HG02759 (cell line): ENCODE measurements around the gene CPLX1.

Experiments
- ATAC-seq: cut with Tn5 transposase; IDR thresholded peaks from one replicate; pipeline ENCODE4 v1.9.1; 2021; ENCODE audit warnings: mild to moderate bottlenecking, moderate library complexity; ENCODE audit not compliant: unreplicated experiment

CPLX1 gene

DNA sequence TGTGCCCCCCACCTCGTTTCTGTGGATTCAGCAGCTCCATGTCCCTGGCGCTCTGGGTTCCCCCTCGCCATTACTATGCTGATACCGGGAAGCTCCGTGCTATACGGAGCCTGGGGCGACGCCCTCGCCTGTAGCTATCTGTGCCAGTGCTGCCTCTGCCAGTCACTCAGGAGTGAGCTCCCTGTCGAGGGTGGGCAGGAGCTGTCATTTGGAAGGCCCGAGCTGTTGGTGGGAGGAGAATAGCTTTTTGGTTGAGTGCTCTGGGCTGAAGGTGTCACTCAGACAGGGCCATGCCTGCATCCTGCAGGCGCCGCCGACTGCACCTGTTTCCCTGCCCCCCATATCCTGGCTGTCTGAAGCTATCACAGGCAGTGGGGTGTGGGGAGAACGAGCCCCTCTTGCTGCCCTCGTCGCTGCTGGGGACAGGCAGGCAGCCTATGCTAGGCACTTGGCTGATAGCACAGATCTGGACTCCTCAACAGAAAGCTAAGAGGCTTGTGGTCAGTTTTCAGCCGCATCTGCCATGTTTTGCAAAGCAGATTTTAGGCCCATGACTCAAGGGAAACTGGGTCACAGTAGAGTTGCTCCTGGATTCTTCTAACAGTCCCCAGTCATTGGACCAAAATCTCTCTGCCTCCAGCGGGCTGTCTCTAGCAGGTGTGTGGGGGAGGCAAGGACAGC is 31.8 kb downstream of the CPLX1 start:
- peak; percentile 41 for ATAC-seq

DNA sequence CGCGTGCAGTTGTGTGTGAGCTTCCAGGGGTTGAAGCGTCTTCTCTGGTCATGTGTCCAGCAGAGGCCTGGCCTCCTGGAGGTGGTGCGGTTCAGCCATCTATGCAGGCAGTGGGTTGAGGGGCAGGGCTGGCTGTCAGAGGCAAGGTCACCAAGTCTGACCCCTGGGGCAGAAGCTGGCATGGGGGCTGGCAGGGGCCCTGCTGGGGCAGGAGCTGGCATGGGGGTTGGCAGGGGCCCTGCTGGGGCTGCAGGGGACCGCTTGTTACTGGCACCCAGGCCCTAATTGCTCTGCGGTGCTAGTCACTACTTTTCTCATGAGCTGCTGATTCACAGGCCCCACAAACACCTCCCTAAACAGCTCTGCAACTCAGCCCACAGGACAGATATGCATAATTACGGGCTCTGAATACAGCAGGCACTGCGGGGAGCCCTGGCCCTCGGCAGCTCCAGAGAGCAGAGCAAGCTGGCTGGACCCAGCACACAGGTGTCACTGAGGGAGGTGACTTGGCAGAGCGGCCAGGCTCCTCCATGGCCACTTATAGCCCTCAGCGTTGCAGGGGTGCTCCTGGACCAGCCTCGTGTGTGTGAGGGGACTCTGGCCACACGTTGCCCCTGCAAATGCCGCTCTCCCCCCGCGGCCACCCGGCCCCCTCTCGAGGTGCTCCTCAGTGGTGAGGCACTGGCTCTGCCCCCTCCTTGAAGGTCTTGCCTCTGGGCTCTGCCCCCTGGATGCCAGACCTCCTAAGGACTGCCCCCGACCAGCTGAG is 32.7 kb downstream of the CPLX1 start:
- no peak for ATAC-seq

DNA sequence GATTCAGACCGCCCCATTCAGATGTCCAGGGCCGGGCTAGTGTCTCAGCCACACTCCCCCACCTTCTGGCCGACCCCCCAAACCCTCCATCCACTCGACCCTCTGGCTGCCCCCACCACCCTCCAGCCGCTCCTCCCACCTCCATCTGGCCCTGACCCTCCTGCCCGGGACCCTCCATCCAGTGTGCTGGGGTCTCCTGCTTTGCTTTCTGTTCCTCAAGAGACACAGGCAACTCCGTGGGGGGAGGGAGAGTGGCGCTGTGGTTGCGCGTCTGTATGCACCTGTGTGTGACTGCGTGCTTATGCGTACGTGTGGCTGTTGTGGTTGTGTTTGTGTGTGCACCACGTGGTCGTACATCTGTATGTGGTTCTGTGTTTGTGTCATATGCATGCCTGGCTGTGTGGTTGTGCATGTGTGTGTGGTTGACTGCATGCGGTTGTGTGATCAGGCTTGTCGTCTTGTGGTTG is 33.3 kb downstream of the CPLX1 start:
- no peak for ATAC-seq

DNA sequence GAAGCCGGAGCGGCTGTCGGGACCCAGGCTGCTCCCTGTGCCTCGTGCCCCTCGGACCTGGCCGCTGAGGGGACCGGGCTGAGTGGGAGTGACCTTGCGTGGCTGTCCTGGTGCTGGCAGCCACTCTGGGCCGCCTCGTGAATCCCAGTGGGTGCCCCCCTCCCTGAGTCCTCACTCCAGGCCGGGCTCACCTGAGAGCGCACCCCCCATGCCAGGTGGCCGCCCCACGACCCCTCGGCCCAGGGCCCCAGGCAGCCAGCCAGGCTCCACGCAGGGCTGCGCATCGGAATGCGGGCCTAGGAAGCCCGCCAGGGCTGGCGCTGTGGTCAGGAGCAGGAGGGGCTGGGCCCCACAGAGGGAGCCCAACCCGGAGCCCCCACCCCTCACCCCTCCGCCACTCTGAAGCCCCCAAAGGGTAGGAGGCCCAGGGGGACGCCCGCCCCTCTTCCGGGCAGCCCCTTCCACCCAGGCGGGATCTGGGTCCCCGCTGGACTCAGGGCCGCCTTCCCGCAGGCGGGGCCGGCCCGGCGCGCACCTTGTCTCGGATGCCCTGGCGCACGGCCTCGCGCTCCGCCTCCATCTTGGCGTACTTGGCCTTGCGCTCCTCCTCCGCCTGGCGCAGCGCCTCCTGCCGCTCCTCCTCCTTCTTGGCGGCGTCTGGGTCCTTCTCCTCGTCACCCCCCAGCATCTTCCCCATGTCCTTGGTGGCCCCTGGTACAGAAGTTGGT is 33.9 kb downstream of the CPLX1 start:
- ATAC-seq = no peak

DNA sequence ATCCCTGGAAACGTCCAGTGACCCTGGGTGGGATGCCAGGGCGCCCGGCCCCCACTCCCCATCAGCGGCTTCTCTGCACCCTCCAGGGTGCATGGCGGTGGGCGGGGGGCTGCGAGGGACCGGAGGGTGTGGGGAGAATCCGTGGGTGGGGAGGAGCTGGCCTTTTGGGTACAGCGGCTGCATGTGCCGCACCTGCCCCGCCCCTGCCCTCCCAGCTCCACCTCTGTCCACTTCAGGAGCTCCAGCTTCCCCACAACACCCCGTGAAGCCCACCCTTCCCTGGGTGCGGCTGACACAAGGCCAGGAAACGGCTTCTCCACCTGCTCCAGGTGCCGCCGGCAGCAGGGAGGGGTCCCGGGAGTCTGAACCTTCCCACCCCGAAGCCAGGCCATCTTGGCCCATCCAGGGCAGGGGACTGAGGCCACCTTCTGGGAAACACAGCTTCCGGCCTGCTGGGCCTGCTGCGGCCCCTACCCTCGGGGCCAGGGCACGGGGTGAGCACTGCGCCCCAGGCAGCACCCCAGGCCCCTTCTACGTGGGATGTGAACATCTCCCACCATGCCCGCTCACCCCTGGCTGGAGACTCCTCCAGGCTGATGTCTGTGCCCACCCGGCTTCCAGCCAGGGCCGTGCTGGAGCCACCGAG is 34.6 kb downstream of the CPLX1 start:
- ATAC-seq = no peak

DNA sequence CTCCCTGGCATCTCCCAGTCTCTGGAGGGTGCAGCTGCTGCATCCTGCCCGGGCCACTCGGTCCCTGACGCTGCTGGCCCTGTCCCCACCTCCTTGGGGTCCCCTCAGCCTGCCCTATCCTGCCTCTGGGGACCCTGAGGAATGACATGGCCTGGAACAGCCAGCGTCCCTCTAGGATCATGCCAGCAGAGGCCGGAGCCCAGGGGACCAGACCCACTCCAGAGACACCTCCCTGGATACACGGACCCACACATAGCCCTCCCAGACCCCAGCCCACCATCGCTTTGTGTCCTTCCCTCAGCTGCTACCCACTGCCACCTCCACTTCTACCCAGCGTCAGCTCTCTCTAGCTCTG is 35.5 kb downstream of the CPLX1 start:
- no peak for ATAC-seq

DNA sequence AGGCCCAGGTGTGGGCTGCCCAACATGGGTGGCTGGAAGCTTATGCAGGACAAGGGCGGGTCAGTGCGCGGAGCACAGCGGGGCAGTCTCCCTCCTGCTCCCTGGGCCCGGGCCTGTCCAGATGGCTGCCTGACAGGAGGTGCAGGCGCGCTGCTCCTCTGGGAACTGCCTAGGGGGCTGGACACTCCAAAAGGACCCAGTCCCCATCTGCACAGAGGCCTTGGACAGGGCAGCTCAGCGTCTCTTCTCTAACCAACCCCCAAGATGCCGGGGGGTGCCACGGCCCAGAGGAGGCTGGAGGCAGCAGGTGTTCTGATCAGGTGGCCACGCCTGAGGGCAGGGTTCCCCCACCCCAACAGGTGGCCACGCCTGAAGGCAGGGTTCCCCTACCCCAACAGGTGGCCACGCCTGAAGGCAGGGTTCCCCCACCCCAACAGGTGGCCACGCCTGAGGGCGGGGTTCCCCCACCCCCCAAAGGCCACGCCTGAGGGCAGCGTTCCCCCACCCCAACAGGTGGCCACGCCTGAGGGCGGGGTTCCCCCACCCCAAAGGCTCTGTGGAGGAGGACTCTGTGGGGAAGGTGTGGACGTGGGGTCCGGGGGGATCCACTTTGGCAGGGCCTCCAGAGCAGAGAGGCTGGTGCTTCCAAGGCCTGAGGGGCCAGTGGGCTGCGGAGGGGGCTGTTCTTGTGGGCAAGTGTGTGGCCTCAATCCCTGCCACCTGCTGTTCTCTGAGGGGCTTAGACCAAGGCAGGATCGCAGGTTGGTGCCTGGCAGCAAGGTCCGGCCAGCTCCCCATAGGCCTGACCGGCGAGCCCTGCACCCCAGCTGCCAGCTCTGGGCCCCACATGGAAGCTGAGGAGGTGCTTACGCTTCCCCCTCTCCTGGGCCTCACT is 36.1 kb downstream of the CPLX1 start:
- no peak for ATAC-seq

DNA sequence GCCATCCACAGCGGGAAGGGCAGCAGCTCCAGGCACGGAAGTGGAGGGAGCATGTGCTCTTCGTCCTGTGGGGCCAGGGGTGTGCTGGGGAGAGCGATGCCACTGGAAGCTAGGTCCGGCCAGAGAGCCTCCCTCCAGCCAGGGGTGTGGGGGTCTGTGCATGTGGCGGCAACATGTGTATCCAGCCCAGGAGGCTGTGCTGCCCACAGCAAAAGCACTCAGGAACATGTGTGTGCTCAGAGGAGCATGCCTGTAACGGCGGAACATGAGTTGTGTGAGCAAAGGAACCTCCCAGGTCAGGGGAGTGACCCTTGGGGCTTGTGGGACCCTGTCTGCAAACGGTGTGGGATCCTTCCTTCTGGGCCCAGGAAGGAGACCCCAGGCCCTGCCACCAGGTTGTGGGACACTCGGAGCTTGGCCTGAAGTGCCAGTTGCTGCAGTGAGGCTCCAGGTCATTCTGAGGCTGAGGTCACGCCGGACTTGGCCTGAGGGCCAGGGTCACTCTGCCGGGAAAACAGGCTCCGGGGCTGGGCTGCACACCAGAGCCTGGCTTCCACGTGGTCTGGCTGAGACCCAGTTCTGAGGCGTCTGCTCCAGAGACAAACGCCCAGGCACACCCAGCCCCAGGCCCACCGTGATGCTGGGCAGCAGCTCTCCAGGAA is 37.2 kb downstream of the CPLX1 start:
- no peak for ATAC-seq

DNA sequence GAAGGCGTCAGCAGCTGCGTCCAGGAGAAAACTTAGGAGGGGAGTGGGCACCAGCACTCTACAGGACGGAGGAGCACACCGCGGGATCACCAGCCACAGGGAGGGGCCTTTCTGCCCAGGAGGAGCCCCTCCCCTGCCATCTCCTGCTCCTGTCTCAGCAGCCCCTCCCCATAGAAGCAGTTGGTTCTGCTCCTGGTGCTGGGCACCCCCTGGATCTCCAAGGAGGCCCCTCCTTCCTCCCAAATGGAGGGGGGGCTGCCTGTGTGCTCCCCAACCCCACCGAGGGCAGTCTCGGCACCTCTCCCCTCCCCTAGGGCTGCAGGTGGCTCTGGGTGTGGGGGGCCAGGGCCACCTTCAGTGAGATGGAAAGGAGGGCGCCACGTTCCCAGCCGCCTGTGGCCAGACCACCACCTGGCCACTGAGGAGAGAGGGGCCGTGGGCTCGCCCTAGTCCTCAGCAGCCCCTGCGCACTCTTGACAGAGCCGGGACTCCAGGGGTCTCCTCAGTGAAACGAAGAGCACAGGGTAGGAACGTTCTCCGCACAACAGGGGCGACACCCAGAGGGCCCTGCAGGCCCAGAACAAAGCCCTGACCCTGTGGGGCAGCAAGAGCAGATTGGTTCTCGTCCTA is 37.8 kb downstream of the CPLX1 start:
- no peak for ATAC-seq

DNA sequence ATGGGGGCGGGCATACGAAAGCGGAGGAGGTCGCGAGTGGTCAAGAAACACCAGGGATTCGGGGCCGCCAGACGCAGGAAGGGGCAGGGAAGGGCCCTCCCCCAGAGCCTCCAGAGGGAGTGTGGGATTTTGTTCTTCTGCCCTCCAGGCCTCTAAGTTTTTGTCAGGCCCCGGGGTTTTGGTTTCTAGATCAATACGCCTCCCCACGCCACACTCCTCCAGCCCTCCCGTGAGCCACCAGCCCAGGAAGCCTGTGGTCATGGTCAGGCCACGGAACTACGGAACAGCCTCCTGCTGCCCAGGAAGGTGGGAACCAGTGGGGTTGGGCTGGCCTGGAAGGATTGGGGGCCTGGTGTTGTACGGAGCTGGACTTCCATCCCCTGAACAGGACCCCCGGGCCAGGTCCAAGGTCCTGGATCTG is 38.4 kb downstream of the CPLX1 start:
- ATAC-seq = no peak

DNA sequence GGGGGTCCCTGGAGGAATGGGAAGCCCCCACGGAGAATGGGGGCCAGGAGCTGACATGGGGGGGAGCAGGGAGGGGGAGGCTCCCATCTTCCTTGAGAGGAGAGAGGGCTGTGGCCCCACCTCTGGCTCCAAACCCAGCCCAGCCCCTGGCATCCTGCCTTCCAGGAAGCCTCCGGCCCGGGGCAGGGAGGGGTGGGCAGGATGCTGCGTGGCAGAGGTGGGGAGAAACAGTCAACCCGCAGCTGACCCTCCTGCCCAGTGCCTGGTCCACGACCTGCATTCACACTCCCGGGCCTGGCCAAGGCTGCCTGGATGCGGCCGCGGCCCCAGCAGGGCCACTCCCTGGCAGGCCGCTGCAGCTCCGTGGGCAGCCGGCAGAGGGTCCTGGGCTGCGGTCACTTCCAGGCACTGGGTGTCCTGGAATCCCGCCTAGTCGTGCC is 39.0 kb downstream of the CPLX1 start:
- ATAC-seq = no peak

DNA sequence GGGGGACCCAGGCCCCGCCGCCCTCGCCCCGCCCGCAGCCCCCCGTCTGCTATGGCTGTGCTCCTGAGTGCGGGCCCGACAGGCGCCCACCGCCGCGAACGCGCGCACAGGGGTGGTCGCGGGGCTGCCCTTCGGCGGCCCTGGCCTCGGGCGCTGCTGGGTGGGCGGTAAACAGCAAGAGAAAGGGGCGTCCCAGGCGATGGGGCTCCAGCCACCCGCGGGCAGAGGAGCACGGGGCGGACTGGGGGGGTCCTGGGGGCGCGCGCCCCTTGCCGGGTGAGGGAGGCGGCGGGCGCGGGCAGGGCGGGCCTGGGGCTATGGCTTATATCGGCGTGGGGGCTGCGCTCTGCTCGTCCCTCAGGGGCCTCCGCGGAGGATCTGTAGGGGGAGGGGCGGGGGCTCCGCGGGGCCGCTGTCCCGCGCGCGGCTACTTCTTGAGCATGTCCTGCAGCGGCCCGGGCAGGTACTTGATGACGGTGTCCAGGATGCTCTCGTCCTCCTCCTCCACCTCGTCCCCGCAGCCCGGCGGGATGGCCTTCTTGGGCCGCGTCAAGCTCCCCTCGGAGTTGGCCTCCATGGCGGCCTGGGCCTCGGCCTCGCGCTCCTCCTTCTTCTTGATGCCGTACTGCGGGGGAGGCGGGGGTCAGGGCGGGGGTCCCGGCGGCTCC is 39.7 kb downstream of the CPLX1 start:
- no peak for ATAC-seq

DNA sequence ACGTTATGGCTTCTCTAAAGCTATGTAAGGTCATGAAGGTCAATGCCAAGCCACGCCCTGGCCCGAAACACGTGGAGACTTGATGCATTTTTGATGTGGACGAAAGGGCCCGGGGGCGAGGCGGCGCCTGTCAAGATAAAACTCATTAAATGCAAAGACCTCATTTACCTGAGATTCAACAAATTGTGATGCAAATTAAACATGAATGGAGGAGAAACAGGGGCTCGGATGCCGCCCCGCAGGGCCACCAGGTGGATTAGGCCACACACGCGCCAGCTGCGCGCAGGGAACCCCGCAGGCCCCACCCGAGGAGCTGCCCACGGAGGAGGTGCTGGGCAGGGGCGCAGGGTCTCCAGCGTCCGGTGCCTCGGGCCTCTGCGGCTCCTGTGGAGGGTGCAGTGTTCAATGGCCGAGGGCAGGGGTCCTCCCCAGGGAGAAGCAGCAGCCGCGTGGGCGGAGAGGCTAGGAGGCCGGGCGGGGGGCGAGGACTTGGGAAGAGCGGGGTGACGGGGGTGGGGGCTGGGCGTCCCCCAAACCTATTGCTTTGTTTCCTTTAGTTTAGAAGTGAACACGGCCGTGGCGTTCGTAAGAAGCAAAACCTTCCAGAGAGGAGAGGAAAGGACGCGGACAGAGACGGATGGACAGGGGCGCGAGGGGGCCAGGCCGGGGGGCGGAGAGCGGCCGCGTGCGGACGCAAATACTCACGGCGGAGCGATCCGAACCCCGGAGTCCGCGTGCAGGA is 40.4 kb downstream of the CPLX1 start:
- ATAC-seq = no peak

DNA sequence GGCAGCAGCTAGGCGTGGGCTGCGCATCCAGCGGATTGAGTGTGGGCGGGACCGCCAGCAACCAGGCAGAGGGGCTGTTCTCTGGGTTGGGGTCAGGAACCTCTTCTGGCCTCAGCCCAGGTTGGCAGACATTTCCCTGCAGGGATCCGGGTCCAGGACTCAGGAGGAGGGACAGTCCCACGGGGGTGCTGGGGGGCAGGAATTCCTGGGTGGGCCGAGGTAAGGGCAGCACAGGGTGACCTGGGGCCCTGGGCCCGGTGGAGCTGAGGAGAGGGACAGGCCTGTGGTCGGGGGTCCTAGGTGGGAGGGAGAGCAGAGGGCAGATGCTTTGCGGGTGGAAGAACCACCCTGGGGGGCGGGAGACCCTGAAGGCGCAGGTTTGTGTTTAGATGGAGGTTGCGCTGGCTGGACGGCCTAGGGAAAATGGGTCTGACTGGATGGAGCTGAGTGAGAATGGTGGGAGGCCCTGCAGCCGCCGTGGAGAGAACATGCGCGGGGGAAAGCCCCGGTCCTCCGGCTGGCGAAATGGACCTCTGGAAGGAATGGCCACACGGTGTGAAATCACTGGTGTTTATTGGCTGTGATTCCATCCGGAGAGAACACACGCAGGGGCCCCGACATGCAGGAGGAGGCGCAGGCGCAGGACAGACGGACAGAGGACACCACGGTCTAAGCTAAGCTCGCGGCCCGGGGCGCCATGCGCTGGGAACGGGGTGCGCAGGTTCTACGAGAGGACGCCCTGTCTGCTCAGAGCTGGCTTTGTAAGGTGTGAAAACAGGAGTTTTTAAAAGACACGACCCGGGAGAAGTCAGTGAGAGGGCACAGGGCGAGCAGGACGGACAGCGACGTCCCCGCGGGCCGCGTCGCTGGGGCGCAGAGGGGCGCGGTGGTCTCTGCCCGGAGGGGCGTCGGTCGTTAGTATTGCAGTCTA is 41.3 kb downstream of the CPLX1 start:
- ATAC-seq = no peak

DNA sequence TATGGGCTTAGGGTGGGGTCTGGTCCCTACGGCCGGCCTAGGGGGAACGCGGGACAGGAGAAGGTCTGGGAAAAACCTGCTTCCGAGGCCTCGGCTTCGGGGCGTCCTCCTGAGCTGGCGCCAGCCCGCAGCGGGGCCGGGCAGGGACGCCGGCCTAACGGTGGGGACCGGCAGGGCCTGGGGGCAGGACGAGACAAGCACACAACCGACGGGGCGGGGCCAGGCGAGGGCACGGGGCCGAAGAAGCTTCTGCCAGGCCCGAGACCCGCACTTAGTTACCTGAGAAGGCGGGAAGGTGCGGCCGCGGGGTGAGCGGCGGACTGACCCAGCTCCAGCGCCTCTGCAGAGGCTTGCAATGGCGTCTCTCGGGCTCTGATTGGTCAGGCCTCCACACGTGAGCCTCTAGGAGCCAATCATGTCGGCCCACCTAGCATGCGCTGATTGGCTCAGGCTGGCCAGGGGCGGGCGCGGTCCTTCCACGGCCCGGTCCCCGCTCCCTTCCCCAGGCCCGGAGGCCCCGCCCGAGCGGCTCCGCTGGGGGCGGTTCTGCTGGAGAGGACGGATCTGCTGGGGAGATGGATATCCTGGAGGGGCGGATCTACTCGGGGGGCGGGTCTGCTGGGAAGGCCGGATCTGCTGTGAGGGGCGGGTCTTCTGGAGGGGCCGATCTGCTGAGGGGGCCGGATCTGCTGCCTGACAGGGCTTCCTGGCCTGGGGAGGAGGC is 44.3 kb downstream of the CPLX1 start:
- peak; percentile 94 for ATAC-seq

DNA sequence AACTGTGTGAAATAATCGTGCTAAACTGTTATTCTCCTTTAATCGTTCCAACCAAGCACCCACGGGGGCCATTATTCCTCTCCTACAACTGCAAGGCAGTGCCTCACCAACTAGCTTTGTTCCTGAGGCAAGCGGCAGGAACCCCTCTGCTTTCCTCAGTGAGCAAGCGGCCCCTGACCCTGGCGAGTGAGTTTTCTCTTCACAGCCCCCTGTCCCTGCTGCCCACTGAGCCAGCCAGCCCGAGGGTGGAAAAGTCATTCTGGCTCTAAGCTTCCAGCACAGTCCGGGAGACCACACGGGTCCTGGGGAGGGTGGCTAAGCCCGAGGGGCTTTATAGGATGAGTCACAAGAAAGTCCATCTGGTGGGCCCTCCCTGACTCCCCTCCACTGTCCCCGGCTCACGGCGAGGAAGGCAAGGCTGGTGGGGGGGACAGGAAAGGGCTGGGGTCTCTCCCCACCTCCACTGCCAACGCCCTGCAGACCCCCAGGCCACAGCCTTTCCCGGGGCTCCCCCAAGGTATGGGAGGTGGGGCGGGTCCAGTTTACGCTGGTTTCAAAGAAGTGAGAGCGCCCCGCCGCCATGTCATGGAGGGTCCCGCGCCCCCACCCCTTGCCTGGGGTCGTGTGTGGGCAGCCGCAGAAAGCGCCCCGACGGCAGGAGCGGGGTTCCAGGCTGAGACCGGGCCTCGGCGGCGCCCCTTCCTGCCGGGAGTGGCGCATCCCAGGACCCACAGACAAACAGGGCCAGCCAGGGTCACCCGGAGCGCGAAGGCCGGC is 45.0 kb downstream of the CPLX1 start:
- ATAC-seq = peak; percentile 4
